GM13977 (cell line): ENCODE measurements around the gene ITGAL.

Experiments used
- DNase-seq: peaks from one replicate; pipeline ENCODE4 v3.0.0; 2012; ENCODE audit warnings: low spot score
- in situ Hi-C: fragments of 300-500 bp; cut with MboI; formaldehyde crosslinking; loops from one replicate; pipeline ENCODE4 v1.12.0; 2022; ENCODE audit warnings: low sequenced_read_pairs, low pct_unique_long_range_greater_than_20kb, mixed read lengths, inconsistent platforms; ENCODE audit not compliant: unreplicated experiment
- TF ChIP-seq, protein P1 (sequence below): IDR thresholded peaks from 2 replicates; pipeline ENCODE4 v1.5.1; 2012; ENCODE audit warnings: mild to moderate bottlenecking, control low read depth; ENCODE audit not compliant: insufficient read depth; ENCODE audit errors: extremely low read depth, missing control alignments

ITGAL gene

DNA sequence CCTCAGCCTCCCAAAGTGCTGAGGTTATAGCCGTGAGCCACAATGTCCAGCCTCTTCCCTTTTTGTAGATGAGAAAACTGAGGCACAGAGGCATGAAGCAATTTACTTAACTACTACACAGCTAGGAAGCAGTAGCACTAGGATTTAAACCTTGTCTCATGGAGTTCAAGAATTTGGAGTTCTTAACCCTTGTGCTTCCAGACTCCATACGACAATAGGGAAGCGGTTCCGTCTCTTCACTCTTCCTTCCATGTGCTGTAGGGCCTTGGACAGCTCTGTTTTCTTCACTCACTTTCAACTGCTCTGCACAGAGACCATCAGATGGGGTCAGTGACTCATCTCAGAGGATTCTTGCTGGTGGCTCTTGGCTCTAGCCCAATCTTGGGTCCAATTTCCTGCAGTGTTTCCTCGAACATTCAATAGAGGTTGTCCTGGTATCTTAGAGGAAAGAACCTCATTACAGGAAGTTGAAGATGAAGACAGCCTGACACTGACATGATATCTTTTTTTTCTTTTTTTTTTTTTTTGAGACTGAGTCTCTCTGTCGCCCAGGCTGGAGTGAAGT is 19.3 kb downstream of the ITGAL start:
- TF ChIP-seq, protein P1, sequence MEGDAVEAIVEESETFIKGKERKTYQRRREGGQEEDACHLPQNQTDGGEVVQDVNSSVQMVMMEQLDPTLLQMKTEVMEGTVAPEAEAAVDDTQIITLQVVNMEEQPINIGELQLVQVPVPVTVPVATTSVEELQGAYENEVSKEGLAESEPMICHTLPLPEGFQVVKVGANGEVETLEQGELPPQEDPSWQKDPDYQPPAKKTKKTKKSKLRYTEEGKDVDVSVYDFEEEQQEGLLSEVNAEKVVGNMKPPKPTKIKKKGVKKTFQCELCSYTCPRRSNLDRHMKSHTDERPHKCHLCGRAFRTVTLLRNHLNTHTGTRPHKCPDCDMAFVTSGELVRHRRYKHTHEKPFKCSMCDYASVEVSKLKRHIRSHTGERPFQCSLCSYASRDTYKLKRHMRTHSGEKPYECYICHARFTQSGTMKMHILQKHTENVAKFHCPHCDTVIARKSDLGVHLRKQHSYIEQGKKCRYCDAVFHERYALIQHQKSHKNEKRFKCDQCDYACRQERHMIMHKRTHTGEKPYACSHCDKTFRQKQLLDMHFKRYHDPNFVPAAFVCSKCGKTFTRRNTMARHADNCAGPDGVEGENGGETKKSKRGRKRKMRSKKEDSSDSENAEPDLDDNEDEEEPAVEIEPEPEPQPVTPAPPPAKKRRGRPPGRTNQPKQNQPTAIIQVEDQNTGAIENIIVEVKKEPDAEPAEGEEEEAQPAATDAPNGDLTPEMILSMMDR = no peak
- in situ Hi-C loops = no loop called here
- no peak for DNase-seq

DNA sequence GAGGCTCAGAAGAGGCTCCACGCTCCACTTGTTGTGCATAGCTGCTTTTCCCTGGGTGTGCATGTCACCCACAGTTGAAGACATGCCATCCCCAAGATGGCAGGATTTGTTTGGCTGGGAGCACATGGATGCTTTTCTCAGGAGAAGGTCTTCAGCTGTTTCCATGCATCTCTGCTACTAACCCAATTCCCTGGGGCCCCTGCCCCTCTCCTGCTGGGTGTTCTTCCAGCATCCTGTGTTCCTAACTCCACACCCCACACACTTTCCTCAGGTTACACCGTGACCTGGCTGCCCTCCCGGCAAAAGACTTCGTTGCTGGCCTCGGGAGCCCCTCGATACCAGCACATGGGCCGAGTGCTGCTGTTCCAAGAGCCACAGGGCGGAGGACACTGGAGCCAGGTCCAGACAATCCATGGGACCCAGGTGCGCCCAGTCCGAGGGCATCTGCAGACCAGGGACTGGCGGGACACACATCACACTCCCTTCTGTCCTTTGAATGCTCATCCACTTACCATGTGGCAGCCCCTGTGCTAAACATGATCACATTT is 21.5 kb downstream of the ITGAL start:
- in situ Hi-C loops = no loop called here
- DNase-seq = no peak
- TF ChIP-seq, protein P1 = no peak

DNA sequence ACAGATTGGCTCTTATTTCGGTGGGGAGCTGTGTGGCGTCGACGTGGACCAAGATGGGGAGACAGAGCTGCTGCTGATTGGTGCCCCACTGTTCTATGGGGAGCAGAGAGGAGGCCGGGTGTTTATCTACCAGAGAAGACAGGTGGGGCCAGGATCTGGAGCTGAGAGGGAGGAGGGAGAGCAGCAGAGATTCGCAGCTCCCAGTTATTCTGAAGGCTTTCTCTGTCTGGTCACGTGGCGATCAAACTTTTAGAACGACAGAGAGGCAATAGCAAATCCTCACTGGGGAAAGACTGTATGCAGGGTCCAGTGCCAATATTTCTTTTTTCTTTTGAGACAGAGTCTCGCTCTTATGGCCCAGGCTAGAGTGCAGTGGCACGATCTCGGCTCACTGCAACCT is 22.2 kb downstream of the ITGAL start:
- TF ChIP-seq, protein P1 = no peak
- in situ Hi-C loops = no loop called here
- no peak for DNase-seq

DNA sequence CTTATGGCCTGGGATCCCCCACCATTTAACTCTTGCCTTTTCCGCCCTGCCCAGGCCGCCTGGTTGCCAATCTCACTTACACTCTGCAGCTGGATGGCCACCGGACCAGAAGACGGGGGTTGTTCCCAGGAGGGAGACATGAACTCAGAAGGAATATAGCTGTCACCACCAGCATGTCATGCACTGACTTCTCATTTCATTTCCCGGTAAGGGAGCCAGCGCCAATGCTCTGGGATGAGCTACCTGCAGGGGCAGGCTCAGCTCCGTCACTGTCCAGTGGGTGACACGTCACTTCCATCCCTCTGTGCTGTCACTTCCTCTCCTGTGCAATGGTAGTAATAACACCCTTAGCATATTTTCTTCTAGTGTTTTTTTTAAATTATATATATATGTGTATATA is 26.7 kb downstream of the ITGAL start:
- in situ Hi-C loops = no loop called here
- TF ChIP-seq, protein P1 = no peak
- no peak for DNase-seq

DNA sequence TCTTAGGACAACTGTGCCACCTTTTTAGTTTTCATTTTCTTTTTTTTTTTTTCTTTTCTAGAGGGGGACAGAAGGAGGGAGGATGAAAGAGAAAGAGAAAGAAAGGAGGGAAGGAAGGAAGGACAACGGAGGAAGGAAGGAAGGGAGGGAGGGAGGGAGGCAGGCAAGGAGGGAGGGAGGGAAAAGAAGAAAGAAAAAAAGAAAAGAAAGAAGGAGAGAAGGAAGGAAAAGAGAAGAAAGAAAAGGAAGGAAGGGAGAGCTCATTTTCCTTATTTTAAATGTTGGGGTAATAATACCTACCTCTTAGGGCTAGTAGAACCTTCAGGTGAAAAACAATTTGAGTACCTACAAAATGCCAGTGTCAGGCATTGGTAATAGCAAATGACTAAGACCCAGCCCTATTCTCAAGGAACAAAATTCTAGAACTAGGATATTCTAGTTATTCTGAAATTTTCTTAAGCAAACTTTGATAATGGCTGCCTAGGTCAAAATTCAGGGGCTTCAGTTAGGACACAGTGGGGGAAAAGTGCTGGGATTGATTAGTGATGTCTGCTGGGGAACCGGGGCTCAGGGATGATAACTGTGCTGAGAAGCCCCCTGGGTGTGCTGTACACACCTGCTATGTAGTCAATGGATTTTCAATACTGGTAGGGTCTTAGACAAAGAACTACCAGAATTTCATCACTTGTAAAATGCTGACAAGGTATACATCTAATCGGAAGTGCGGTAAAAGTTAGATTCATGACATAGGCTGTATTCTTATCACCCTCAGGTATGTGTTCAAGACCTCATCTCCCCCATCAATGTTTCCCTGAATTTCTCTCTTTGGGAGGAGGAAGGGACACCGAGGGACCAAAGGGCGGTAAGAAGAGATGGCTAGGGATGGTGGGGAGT is 31.1 kb downstream of the ITGAL start:
- no peak for DNase-seq
- in situ Hi-C loops = no loop called here
- TF ChIP-seq, protein P1 = no peak

DNA sequence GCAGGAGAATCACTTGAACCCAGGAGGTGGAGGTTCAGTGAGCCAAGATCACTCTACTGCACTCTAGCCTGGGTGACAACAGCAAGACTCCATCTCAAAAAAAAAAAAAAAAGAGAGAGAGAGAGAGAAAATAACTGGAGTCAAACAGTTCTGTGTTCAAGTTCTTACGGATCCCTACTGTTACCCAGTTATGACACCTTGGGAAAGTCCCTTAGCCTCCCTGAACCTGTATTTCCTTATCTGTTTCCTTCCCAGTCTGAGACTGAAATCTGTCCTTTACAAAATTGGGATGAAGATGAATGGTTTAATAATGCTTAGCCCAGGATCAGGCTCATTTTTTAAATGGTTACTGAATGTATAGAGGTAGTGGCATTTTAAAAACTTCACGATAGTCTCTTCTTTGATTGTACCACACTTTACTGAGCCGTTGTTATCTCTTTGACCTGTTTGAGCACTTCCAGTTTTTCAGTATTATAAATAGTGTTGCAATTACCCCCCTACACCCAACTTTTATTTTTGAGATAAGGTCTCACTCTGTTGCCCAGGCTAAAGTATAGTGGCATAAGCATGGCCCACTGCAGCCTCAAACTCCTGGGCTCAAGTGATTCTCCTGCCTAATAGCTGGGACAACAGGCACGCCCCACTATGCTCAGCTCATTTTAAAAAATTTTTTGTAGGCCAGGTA is 36.7 kb downstream of the ITGAL start:
- no peak for DNase-seq
- in situ Hi-C loops = no loop called here
- TF ChIP-seq, protein P1 = no peak
